HepG2 (cell line): Measurements from ENCODE around the gene TSPAN18. TPM values are rescaled to one million over a fixed set of nuclear protein-coding genes. Genes with fewer than 3 reads are reported as not detected.

Source experiments
- ATAC-seq: fragments of 200-7000 bp; cut with Tn5 transposase; 3 replicates; pipeline ENCODE4 v1.9.1; 2020; ENCODE audit warnings: mild to moderate bottlenecking, moderate library complexity
- BruUV-seq: library from RNA; stranded (reverse); fragments of 400-500 nt; replicated peaks from 2 replicates; lab custom pipeline; 2021; lab: Mats Ljungman, UMichigan
- CTCF ChIA-PET: fragments of 300-600 bp; formaldehyde crosslinking; extraction: SDS; loops from one replicate; lab custom pipeline; 2021; ENCODE audit warnings: low total read pairs, inconsistent platforms, low intra/inter-chr PET ratio; lab: Yijun Ruan, JAX
- POLR2A ChIA-PET: fragments of 350-600 bp; sonication (Branson Sonifier 250); formaldehyde crosslinking; loops from one replicate; lab custom pipeline; 2020; ENCODE audit warnings: antibody characterized with exemption, inconsistent platforms; lab: Yijun Ruan, JAX
- DNase-seq: peaks from one replicate; pipeline ENCODE4 v3.0.0-alpha.2; 2015; ENCODE audit warnings: low spot score
- FAIRE-seq: peaks from 3 replicates; lab custom pipeline; 2011; peaks lifted over from hg19 to GRCh38; lab: Jason Lieb, UNC
- H2AFZ ChIP-seq: one replicate; pipeline ENCODE4 v1.6.1; 2011; ENCODE audit warnings: low read length, inconsistent platforms
- H3K27ac ChIP-seq: fragments of 300-600 bp; 3 replicates; pipeline ENCODE4 v1.8.0; 2011; ENCODE audit warnings: mixed run types, mild to moderate bottlenecking, mixed read lengths, low read length, inconsistent platforms; ENCODE audit not compliant: insufficient read depth; ENCODE audit errors: extremely low read length
- H3K27me3 ChIP-seq, 2 experiments: fragments of 200-600 bp in 1 of 2; 2 replicates in 1 of 2; 3 replicates in 1 of 2; pipeline versions ENCODE4 v1.6.0 to v1.8.0; 2011; ENCODE audit warnings: low read length in 2 of 2, mild to moderate bottlenecking in 2 of 2, moderate library complexity in 2 of 2, inconsistent platforms in 1 of 2; ENCODE audit not compliant: insufficient read depth in 2 of 2, control insufficient read depth in 1 of 2
- H3K36me3 ChIP-seq, 2 experiments: fragments of 200-600 bp in 1 of 2; replicated peaks in 1 of 2; 2 replicates in 1 of 2; 3 replicates in 1 of 2; pipeline versions ENCODE4 v1.5.1 to v1.8.0; 2011; ENCODE audit warnings: low read length in 2 of 2, inconsistent platforms in 1 of 2; ENCODE audit not compliant: insufficient read depth in 2 of 2, control insufficient read depth in 1 of 2
- H3K4me1 ChIP-seq: 2 replicates; pipeline ENCODE4 v1.5.1; 2012; ENCODE audit warnings: low read length, inconsistent platforms; ENCODE audit not compliant: insufficient read depth
- H3K4me2 ChIP-seq: 2 replicates; pipeline ENCODE4 v1.6.0; 2011; ENCODE audit warnings: low read depth, low read length, inconsistent platforms
- H3K4me3 ChIP-seq, 3 experiments: fragments of 200-600 bp in 1 of 3; sonication (generic), shearing (Covaris generic) in 1 of 3; replicated peaks in 1 of 3; 2 replicates each; pipeline ENCODE4 v1.5.1; 2011 to 2016; ENCODE audit warnings: low read length in 3 of 3, inconsistent platforms in 2 of 3, low read depth in 2 of 3, mild to moderate bottlenecking in 2 of 3, control low read depth in 1 of 3, mixed read lengths in 1 of 3; ENCODE audit not compliant: insufficient read depth in 1 of 3
- H3K79me2 ChIP-seq: one replicate; pipeline ENCODE4 v1.6.1; 2011; ENCODE audit warnings: low read length, inconsistent platforms; ENCODE audit not compliant: insufficient read depth
- H3K9ac ChIP-seq: 2 replicates; pipeline ENCODE4 v1.6.0; 2011; ENCODE audit warnings: mild to moderate bottlenecking, low read depth, low read length, inconsistent platforms; ENCODE audit not compliant: insufficient read depth
- H3K9me3 ChIP-seq: 2 replicates; pipeline ENCODE4 v1.5.1; 2012; ENCODE audit warnings: mild to moderate bottlenecking, low read length
- H4K20me1 ChIP-seq: 2 replicates; pipeline ENCODE4 v1.6.0; 2011; ENCODE audit warnings: inconsistent platforms, mild to moderate bottlenecking, low read length, moderate library complexity; ENCODE audit not compliant: insufficient read depth
- FUBP1 ChIP-seq: sonication (generic); formaldehyde crosslinking; IDR thresholded peaks from 2 replicates; pipeline ENCODE4 v1.5.1; 2020; ENCODE audit warnings: missing genetic modification reagents, mild to moderate bottlenecking, borderline replicate concordance
- IKZF5 ChIP-seq: IDR thresholded peaks from 2 replicates; pipeline ENCODE4 v1.6.1; 2018; ENCODE audit warnings: missing genetic modification reagents, mild to moderate bottlenecking, missing compliant biosample characterization
- MAFF ChIP-seq: IDR thresholded peaks from 2 replicates; pipeline ENCODE4 v1.6.1; 2011; ENCODE audit warnings: low read depth, low read length, improper control_type of control experiment
- MNT ChIP-seq: fragments of 450-650 bp; IDR thresholded peaks from 2 replicates; pipeline ENCODE4 v1.6.1; 2016
- NAIF1 ChIP-seq: sonication (generic); formaldehyde crosslinking; IDR thresholded peaks from 2 replicates; pipeline ENCODE4 v1.5.0; 2020; ENCODE audit warnings: mild to moderate bottlenecking, missing genetic modification reagents, borderline replicate concordance
- RXRB ChIP-seq: IDR thresholded peaks from 2 replicates; pipeline ENCODE4 v1.6.1; 2016; ENCODE audit warnings: borderline replicate concordance, missing genetic modification reagents, missing compliant biosample characterization
- SALL1 ChIP-seq: sonication (generic); formaldehyde crosslinking; IDR thresholded peaks from 2 replicates; pipeline ENCODE4 v1.8.0; 2022; ENCODE audit warnings: mild to moderate bottlenecking, missing genetic modification reagents
- TBP ChIP-seq: sonication (generic); formaldehyde crosslinking; IDR thresholded peaks from 2 replicates; pipeline ENCODE4 v1.5.0; 2020; ENCODE audit warnings: missing genetic modification reagents
- TOE1 ChIP-seq: sonication (generic); formaldehyde crosslinking; IDR thresholded peaks from 2 replicates; pipeline ENCODE4 v1.4.0; 2020; ENCODE audit warnings: mild to moderate bottlenecking, missing genetic modification reagents
- ZNF225 ChIP-seq: sonication (generic); formaldehyde crosslinking; IDR thresholded peaks from 2 replicates; pipeline ENCODE4 v1.4.0; 2020; ENCODE audit warnings: mild to moderate bottlenecking, missing genetic modification reagents
- ZNF253 ChIP-seq: sonication (generic); formaldehyde crosslinking; IDR thresholded peaks from 2 replicates; pipeline ENCODE4 v1.8.0; 2022; ENCODE audit warnings: mild to moderate bottlenecking, missing genetic modification reagents, borderline replicate concordance
- ZNF572 ChIP-seq: sonication (generic); formaldehyde crosslinking; IDR thresholded peaks from 2 replicates; pipeline ENCODE4 v1.5.1; 2020; ENCODE audit warnings: mild to moderate bottlenecking, missing genetic modification reagents
- ZNF879 ChIP-seq: sonication (generic); formaldehyde crosslinking; IDR thresholded peaks from 2 replicates; pipeline ENCODE4 v1.8.1; 2023; ENCODE audit warnings: missing genetic modification reagents
- ZSCAN9 ChIP-seq: IDR thresholded peaks from 2 replicates; pipeline ENCODE4 v1.6.1; 2016; ENCODE audit warnings: borderline replicate concordance
- WGBS: methylation state at CpG from one replicate; pipeline ENCODE4 v1.1.6; 2017; ENCODE audit warnings: low lambda C conversion rate; 5-methylcytosine and 5-hydroxymethylcytosine counted together
- in situ Hi-C: cut with HindIII; loops from 2 replicates; pipeline ENCODE4 v1.10.0; 2017; ENCODE audit warnings: low pct_unique_long_range_greater_than_20kb; ENCODE audit not compliant: extremely low pct_ligation_motif_present
- intact Hi-C: fragments of 100-400 bp; cut with micrococcal nuclease; formaldehyde crosslinking; loops from one replicate; pipeline ENCODE4 v1.10.0; 2022; ENCODE audit not compliant: unreplicated experiment
- polyA plus RNA-seq, 8 experiments: library from polyadenylated mRNA; depleted of rRNA in 3 of 8; stranded (reverse) in 7 of 8; unstranded in 1 of 8; fragments of >200 nt; fragmentation: Illumina TruSeq in 4 of 8; extraction: Trizol in 4 of 8; gene quantifications; 2 replicates each; pipeline versions ENCODE4 v1.2.1 to v1.2.3, GENCODE V29; 2011 to 2016; ENCODE audit warnings: low read depth in 4 of 8, missing spikeins in 1 of 8, mixed read lengths in 1 of 8; ENCODE audit not compliant: insufficient read depth in 1 of 8
- total RNA-seq, 5 experiments: library from RNA; depleted of rRNA; stranded (reverse); fragments of >200 nt; fragmentation: Illumina TruSeq; extraction: Trizol; gene quantifications; 2 replicates each; pipeline ENCODE4 v1.2.3, GENCODE V29; 2016; ENCODE audit warnings: low read depth in 1 of 5

The TSPAN18 gene
- total and polyA plus RNA-seq, 2 of the 13 experiments (the other 11 are each of a cell fraction or from before 2014, with no cell fraction given): not detected

- no peak overlapping the region for H3K4me3 ChIP-seq
- H2AFZ ChIP-seq: no peak overlapping the region
- FAIRE-seq (no peak), ATAC-seq (no peak), DNase-seq (no peak)
- H3K27me3 ChIP-seq: no peaks in the 10 kb centered on the region
- POLR2A ChIA-PET: no interaction called here
- no peaks in the 10 kb centered on the region for H3K9me3 ChIP-seq
- H4K20me1 ChIP-seq: no peaks in the 10 kb centered on the region
- H3K79me2 ChIP-seq: no peaks in the 10 kb centered on the region
- WGBS: 50% methylated on average over 16 of the region's 18 CpGs
- no peak overlapping the region for H3K4me2 ChIP-seq
- no peaks in the 10 kb centered on the region for H3K36me3 ChIP-seq
- intact Hi-C loops: no loop called here
- no peak overlapping the region for H3K9ac ChIP-seq
- CTCF ChIA-PET: no interaction called here
- H3K27ac ChIP-seq: no peak overlapping the region
- H3K4me1 ChIP-seq: no peaks in the 10 kb centered on the region
- TF ChIP-seq ZNF879 (CRISPR knock-in tag) (no peak), ZSCAN9 (CRISPR knock-in tag) (no peak), TBP (CRISPR knock-in tag) (no peak), ZNF225 (CRISPR knock-in tag) (no peak), RXRB (CRISPR knock-in tag) (no peak), MNT (0 out of 2 replicates have a peak, but pooled peaks have one; percentile 22)
- no TSS peak for BruUV-seq
- in situ Hi-C loops: no loop called here
These were observed 61.9 kb downstream of the TSPAN18 start for GRCh38 chr11:44788536-44789261.

- Histone ChIP-seq H3K9me3 (no peaks in the 10 kb centered on the region), H3K4me2 (no peak overlapping the region), H3K27ac (no peak overlapping the region), H3K36me3 (no peaks in the 10 kb centered on the region), H3K4me1 (no peaks in the 10 kb centered on the region), H3K27me3 (no peaks in the 10 kb centered on the region; a peak in 1 of 5 replicates), H3K79me2 (no peaks in the 10 kb centered on the region), H4K20me1 (no peaks in the 10 kb centered on the region), H3K4me3 (no peak overlapping the region), H3K9ac (no peak overlapping the region), H2AFZ (no peak overlapping the region)
- POLR2A ChIA-PET: no interaction called here
- DNase-seq (no peak), FAIRE-seq (no peak), ATAC-seq (no peak)
- no TSS peak for BruUV-seq
- 15% methylated on average over 3 of the region's 3 CpGs for WGBS
- in situ Hi-C loops: no loop called here
- CTCF ChIA-PET: no interaction called here
- intact Hi-C loops: no loop called here
- TF ChIP-seq NAIF1 (CRISPR knock-in tag) (no peak), TOE1 (CRISPR knock-in tag) (no peak), SALL1 (no peak), ZNF572 (CRISPR knock-in tag) (no peak), IKZF5 (CRISPR knock-in tag) (no peak), MAFF (no peak), FUBP1 (CRISPR knock-in tag) (no peak), ZNF253 (CRISPR knock-in tag) (no peak)
These were observed 62.7 kb downstream of the TSPAN18 start for GRCh38 chr11:44789496-44789895.
